K562 (cell line): ENCODE data around the gene RNF43. TPM values are rescaled to one million over a fixed set of nuclear protein-coding genes. Genes with fewer than 3 reads are reported as not detected.

ENCODE experiments used
- ARID1B ChIP-seq: fragments of 450-650 bp; IDR thresholded peaks from 2 replicates; pipeline ENCODE4 v1.6.1; 2016; ENCODE audit warnings: antibody characterized with exemption, mild to moderate bottlenecking, inconsistent platforms
- CHCHD3 ChIP-seq: fragments of 250-450 bp; sonication (Bioruptor Pico); IDR thresholded peaks from 2 replicates; pipeline ENCODE4 v2.1.2; 2022; ENCODE audit warnings: mild to moderate bottlenecking
- CXXC5 ChIP-seq: fragments of 250-450 bp; sonication (Bioruptor Pico); IDR thresholded peaks from 2 replicates; pipeline ENCODE4 v1.8.0; 2022; ENCODE audit warnings: inconsistent platforms, mild to moderate bottlenecking, moderate library complexity
- EP400 ChIP-seq: fragments of 450-650 bp; IDR thresholded peaks from 2 replicates; pipeline ENCODE4 v1.6.1; 2017; ENCODE audit warnings: antibody characterized with exemption, mild to moderate bottlenecking, moderate library complexity
- FUS ChIP-seq: fragments of 200-400 bp; formaldehyde crosslinking; optimal IDR thresholded peaks from 2 replicates; pipeline ENCODE3; 2017; ENCODE audit warnings: low read depth, low read length
- GATAD2A ChIP-seq: fragments of 450-650 bp; IDR thresholded peaks from 2 replicates; pipeline ENCODE4 v1.6.1; 2017
- KAT2B ChIP-seq: IDR thresholded peaks from one replicate; pipeline ENCODE4 v1.6.1; 2012; ENCODE audit warnings: low read depth, mild to moderate bottlenecking, control low read depth, inconsistent platforms, low read length, moderate library complexity
- MTA1 ChIP-seq: fragments of 450-650 bp; IDR thresholded peaks from 2 replicates; pipeline ENCODE4 v1.6.1; 2017; ENCODE audit warnings: borderline replicate concordance
- POU5F1 ChIP-seq: fragments of 150-350 bp; IDR thresholded peaks from 2 replicates; pipeline ENCODE4 v1.6.1; 2014; ENCODE audit warnings: borderline replicate concordance, low read length, low read depth, mild to moderate bottlenecking; ENCODE audit not compliant: partially characterized antibody
- SRSF9 ChIP-seq: fragments of 200-400 bp; formaldehyde crosslinking; IDR thresholded peaks from 2 replicates; pipeline ENCODE4 v1.6.1; 2017; ENCODE audit warnings: low read depth, low read length, borderline replicate concordance
- TSC22D4 ChIP-seq: fragments of 450-650 bp; IDR thresholded peaks from 2 replicates; pipeline ENCODE4 v1.6.1; 2016; ENCODE audit warnings: missing genetic modification characterization, missing biosample characterization, control low read depth
- ZKSCAN8 ChIP-seq: fragments of 200-800 bp; sonication (Bioruptor generic); IDR thresholded peaks from 2 replicates; pipeline ENCODE4 v1.6.1; 2016; ENCODE audit warnings: missing genetic modification characterization, missing compliant biosample characterization
- ZNF3 ChIP-seq: fragments of 250-450 bp; sonication (Bioruptor Pico); IDR thresholded peaks from 2 replicates; pipeline ENCODE4 v1.5.0; 2021; ENCODE audit warnings: mild to moderate bottlenecking, moderate library complexity
- polyA plus RNA-seq, 8 experiments: library from polyadenylated mRNA; depleted of rRNA in 4 of 8; stranded (reverse) in 5 of 8; unstranded in 3 of 8; fragments of >200 nt; fragmentation: Nextera tagmentation in 2 of 8; fragmentation: Illumina TruSeq in 1 of 8; extraction: Ambion mirVana in 2 of 8; extraction: Trizol in 1 of 8; gene quantifications; 2 replicates each; pipeline versions ENCODE4 v1.2.1 to v1.2.3, GENCODE V29; 2011 to 2014; ENCODE audit warnings: inconsistent platforms in 1 of 8, missing spikeins in 1 of 8
- total RNA-seq, 7 experiments: library from RNA; depleted of rRNA in 6 of 7; stranded (reverse); fragments of >200 nt in 6 of 7; fragmentation: Illumina TruSeq in 2 of 7; extraction: Trizol in 2 of 7; gene quantifications; 2 replicates each; pipeline versions ENCODE4 v1.2.1 to v1.2.3, GENCODE V29; 2011 to 2021; ENCODE audit warnings: low replicate concordance in 1 of 7
- TF ChIP-seq, protein P1 (sequence below): fragments of 450-650 bp; IDR thresholded peaks from 2 replicates; pipeline ENCODE4 v1.6.1; 2016; ENCODE audit warnings: low read depth
- TF ChIP-seq, protein P2 (sequence below): sonication (generic); formaldehyde crosslinking; IDR thresholded peaks from 2 replicates; pipeline ENCODE4 v1.8.1; 2023; ENCODE audit warnings: mild to moderate bottlenecking, missing genetic modification reagents
- TF ChIP-seq, protein P3 (sequence below): IDR thresholded peaks from 2 replicates; pipeline ENCODE4 v1.6.1; 2012; ENCODE audit warnings: low read depth, low read length, improper control_type of control experiment, borderline replicate concordance

Gene RNF43
- total and polyA plus RNA-seq, 9 of the 15 experiments (the other 6 are each of a cell fraction or from before 2014, with no cell fraction given), result 0.29 to 2.7 (median 1.4) TPM

DNA sequence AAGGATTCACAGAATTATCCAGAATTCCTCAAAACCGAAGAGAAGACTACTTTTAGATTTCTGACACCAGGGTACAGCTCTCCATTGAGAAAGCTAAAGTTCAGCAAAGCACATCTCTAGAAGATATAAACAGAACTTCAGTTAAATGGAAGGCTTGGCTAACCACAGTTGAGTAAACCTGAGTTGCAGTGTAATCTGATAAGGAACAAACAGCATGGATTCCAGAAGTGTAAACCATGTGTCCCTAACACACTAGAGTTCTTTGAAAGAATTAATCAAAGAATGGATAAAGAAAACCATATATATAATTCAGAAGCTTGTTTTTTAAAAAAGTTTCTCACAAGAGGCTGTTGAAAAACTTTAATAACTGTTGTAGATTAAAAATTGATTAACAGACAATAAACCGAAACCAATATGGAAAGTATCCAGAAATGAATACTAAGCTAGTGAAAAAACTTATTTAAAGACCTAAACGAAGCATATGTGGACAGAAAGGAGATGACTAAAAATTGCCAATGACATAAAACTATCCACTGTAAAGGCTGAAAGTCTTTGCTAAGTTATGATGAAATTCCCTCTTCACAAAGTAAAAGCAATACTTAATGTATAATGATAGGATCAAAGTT lies 4.3 kb downstream of the RNF43 start (continued):
- TF ChIP-seq KAT2B (no peak), CXXC5 (CRISPR knock-in tag) (no peak), SRSF9 (no peak), ZNF3 (no peak), FUS (no peak), ARID1B (peak; percentile 32; the same call in 1 of the 2 replicates), EP400 (peak; percentile 35), MTA1 (no peak), ZKSCAN8 (no peak), TSC22D4 (tag) (no peak), CHCHD3 (no peak), GATAD2A (no peak), POU5F1 (no peak)
- TF ChIP-seq, protein P1, sequence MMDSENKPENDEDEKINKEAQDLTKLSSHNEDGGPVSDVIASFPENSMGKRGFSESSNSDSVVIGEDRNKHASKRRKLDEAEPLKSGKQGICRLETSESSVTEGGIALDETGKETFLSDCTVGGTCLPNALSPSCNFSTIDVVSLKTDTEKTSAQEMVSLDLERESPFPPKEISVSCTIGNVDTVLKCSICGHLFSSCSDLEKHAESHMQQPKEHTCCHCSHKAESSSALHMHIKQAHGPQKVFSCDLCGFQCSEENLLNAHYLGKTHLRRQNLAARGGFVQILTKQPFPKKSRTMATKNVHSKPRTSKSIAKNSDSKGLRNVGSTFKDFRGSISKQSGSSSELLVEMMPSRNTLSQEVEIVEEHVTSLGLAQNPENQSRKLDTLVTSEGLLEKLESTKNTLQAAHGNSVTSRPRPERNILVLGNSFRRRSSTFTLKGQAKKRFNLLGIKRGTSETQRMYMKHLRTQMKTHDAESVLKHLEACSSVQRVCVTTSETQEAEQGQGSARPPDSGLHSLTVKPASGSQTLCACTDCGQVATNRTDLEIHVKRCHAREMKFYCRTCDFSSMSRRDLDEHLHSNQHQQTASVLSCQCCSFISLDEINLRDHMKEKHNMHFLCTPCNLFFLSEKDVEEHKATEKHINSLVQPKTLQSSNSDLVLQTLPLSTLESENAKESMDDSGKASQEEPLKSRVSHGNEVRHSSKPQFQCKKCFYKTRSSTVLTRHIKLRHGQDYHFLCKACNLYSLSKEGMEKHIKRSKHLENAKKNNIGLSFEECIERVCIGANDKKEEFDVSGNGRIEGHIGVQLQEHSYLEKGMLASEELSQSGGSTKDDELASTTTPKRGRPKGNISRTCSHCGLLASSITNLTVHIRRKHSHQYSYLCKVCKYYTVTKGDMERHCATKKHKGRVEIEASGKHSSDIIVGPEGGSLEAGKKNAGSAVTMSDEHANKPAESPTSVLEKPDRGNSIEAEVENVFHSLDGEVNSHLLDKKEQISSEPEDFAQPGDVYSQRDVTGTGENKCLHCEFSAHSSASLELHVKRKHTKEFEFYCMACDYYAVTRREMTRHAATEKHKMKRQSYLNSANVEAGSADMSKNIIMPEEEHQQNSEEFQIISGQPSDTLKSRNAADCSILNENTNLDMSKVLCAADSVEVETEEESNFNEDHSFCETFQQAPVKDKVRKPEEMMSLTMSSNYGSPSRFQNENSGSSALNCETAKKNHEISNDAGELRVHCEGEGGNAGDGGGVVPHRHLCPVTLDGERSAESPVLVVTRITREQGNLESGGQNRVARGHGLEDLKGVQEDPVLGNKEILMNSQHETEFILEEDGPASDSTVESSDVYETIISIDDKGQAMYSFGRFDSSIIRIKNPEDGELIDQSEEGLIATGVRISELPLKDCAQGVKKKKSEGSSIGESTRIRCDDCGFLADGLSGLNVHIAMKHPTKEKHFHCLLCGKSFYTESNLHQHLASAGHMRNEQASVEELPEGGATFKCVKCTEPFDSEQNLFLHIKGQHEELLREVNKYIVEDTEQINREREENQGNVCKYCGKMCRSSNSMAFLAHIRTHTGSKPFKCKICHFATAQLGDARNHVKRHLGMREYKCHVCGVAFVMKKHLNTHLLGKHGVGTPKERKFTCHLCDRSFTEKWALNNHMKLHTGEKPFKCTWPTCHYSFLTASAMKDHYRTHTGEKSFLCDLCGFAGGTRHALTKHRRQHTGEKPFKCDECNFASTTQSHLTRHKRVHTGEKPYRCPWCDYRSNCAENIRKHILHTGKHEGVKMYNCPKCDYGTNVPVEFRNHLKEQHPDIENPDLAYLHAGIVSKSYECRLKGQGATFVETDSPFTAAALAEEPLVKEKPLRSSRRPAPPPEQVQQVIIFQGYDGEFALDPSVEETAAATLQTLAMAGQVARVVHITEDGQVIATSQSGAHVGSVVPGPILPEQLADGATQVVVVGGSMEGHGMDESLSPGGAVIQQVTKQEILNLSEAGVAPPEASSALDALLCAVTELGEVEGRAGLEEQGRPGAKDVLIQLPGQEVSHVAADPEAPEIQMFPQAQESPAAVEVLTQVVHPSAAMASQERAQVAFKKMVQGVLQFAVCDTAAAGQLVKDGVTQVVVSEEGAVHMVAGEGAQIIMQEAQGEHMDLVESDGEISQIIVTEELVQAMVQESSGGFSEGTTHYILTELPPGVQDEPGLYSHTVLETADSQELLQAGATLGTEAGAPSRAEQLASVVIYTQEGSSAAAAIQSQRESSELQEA, result no peak
- TF ChIP-seq, protein P2, sequence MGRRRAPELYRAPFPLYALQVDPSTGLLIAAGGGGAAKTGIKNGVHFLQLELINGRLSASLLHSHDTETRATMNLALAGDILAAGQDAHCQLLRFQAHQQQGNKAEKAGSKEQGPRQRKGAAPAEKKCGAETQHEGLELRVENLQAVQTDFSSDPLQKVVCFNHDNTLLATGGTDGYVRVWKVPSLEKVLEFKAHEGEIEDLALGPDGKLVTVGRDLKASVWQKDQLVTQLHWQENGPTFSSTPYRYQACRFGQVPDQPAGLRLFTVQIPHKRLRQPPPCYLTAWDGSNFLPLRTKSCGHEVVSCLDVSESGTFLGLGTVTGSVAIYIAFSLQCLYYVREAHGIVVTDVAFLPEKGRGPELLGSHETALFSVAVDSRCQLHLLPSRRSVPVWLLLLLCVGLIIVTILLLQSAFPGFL (CRISPR knock-in tag), result no peak
- TF ChIP-seq, protein P3, sequence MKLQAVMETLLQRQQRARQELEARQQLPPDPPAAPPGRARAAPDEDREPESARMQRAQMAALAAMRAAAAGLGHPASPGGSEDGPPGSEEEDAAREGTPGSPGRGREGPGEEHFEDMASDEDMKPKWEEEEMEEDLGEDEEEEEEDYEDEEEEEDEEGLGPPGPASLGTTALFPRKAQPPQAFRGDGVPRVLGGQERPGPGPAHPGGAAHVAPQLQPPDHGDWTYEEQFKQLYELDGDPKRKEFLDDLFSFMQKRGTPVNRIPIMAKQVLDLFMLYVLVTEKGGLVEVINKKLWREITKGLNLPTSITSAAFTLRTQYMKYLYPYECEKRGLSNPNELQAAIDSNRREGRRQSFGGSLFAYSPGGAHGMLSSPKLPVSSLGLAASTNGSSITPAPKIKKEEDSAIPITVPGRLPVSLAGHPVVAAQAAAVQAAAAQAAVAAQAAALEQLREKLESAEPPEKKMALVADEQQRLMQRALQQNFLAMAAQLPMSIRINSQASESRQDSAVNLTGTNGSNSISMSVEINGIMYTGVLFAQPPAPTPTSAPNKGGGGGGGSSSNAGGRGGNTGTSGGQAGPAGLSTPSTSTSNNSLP, result no peak
